GM19438 (cell line): ENCODE measurements around the gene BLOC1S1.

Experiments
- ATAC-seq: cut with Tn5 transposase; IDR thresholded peaks from one replicate; pipeline ENCODE4 v1.9.1; 2021; ENCODE audit warnings: low read depth; ENCODE audit not compliant: unreplicated experiment

BLOC1S1 gene

GRCh38 chr12:55724226-55724939 is 8.5 kb downstream of the BLOC1S1 start:
- ATAC-seq, result no peak

- ATAC-seq, result no peak
Measured at GRCh38 chr12:55724940-55725309, 9.1 kb downstream of the BLOC1S1 start.

- no peak for ATAC-seq
Measured at GRCh38 chr12:55725556-55725955, 9.7 kb downstream of the BLOC1S1 start.

- ATAC-seq, result no peak
Measured at GRCh38 chr12:55726971-55727370, 11.1 kb downstream of the BLOC1S1 start.

- ATAC-seq, result no peak
Measured at GRCh38 chr12:55727643-55728185, 11.9 kb downstream of the BLOC1S1 start.

GRCh38 chr12:55728186-55728938 is 12.5 kb downstream of the BLOC1S1 start:
- ATAC-seq, result peak; percentile 15

- ATAC-seq, result peak; percentile 63
Measured at GRCh38 chr12:55728939-55729818, 13.3 kb downstream of the BLOC1S1 start, which contains the start of gene CD63. TSS of gene CD63 (minus strand) at chr12:55729009. CDS start at chr12:55728341, 668 bp downstream.

GRCh38 chr12:55729819-55730818 is 14.3 kb downstream of the BLOC1S1 start:
- ATAC-seq, result peak; percentile 53

- ATAC-seq, result no peak
Measured at GRCh38 chr12:55732288-55732687, 16.4 kb downstream of the BLOC1S1 start.

- no peak for ATAC-seq
Measured at GRCh38 chr12:55733021-55733555, 17.2 kb downstream of the BLOC1S1 start.

- no peak for ATAC-seq
Measured at GRCh38 chr12:55733858-55734257, 18.0 kb downstream of the BLOC1S1 start.

- ATAC-seq, result no peak
Measured at GRCh38 chr12:55734595-55734994, 18.7 kb downstream of the BLOC1S1 start.

- no peak for ATAC-seq
Measured at GRCh38 chr12:55736076-55736475, 20.2 kb downstream of the BLOC1S1 start.

- ATAC-seq, result no peak
Measured at GRCh38 chr12:55736780-55737580, 21.1 kb downstream of the BLOC1S1 start.

- no peak for ATAC-seq
Measured at GRCh38 chr12:55737581-55738122, 21.8 kb downstream of the BLOC1S1 start.

GRCh38 chr12:55738123-55739024 is 22.5 kb downstream of the BLOC1S1 start:
- peak; percentile 91 for ATAC-seq

- no peak for ATAC-seq
Measured at GRCh38 chr12:55739025-55739378, 23.2 kb downstream of the BLOC1S1 start.
